ENCODE measurements around the gene KIZ.

KIZ gene

DNA sequence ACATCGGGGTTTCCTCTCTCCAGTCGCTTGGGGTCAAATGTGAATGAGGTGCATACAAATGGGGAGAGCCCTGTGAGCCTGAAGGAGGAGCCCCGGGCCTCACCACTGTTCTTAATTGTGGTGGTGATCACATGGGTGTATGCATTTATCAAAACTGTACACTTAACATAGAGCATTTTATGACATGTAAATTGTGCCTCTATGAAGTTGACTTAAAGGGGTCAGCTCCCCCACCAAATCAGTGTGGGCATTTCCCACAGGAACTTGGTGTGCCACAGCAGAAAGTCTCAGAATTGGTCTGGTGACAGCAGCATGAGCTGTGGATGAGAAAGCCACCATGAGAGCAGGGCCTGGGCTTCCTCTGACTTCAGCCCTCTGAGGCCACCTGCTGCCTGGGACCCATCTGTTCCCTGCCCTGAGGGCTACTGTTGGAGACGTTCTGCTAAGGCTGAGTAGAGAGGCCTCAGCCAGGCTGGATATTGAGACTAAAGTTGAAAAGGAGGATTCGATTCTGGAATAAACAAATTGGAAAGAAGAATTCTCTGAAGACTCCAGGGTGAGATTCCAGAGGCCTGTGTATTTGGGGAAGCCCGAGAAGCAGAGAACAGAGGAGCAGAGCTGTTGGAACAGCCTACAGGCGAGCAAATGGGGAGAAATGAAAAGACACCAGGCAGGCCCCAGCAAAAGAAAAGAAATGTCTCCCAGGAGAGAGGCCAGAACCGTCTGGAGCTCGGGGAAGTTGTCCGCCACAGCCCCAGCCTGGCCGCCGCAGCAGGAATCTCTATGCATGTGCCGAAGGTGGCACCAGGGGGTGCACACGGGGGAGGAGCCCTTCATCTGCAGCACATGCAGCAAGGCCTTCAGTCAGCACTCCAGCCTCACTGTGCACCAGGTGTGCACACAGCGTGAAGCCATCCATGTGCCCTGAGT is 139.6 kb downstream of the KIZ start:
- DNase-seq (ENCODE audit: low read depth, low spot score), result no peak

DNA sequence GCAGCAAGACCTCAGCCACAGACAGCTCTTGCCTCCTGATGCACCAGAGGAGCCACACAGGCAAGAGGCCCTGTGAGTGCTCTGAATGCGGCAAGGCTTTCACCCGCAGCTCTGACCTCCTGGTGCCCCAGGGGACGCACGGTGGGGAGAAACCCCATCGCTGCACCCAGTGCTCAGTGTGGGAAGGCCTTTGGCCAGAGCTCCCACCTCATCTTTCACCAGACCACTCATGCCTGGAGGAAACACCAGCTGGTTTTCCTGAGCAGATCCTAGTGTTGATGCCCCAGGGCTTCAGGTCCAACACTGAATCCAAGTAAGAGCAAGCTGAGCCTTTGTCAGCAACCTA is 140.3 kb downstream of the KIZ start:
- DNase-seq (ENCODE audit: low read depth, low spot score), result no peak

DNA sequence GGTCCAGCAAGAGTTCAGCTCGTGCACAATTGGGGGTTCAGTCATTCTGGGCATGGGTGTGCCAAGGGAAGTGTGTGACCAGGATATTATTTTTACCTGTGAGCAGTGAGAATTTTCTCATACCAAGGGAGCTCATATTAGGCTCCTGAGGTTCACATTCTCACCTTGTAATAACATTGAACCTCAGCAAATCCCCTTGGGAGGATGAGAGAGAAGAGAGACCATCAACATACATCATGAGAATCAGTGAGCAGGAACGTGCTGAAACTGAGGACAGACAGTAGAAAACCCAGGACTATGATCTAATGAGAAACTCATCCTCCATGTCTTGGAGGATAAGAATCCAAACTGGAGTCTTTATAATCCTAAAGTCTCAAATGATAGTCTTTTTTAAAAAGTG is 143.9 kb downstream of the KIZ start:
- no peak for DNase-seq (ENCODE audit: low read depth, low spot score)

GRCh38 chr20:21270806-21271205 is 144.9 kb downstream of the KIZ start:
- DNase-seq (ENCODE audit: low read depth, low spot score), result no peak

GRCh38 chr20:21272279-21272678 is 146.4 kb downstream of the KIZ start:
- DNase-seq (ENCODE audit: low read depth, low spot score), result no peak

DNA sequence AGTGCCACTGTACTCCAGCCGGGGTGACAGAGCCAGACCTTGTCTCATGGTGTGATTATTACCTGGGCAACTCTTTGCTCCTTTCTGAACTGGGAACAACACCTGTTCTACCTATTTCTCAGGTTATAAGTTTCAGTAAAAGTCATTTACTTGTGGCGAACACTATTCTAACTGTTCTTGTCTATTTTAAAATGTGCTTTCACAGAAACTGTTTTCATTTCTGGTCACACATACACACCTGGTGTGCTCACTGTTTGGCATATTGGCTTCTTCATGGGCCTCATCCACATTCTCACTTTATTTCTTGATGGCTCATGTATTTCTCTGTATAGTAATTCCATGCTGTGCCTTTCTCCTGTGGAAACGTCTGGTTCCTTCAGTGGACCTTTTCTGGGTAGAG is 146.8 kb downstream of the KIZ start:
- no peak for DNase-seq (ENCODE audit: low read depth, low spot score)

GRCh38 chr20:21273755-21274386 is 148.0 kb downstream of the KIZ start:
- DNase-seq (ENCODE audit: low read depth, low spot score), result no peak

GRCh38 chr20:21278829-21279228 is 152.9 kb downstream of the KIZ start:
- DNase-seq (ENCODE audit: low read depth, low spot score), result no peak

- no peak for DNase-seq (ENCODE audit: low read depth, low spot score)
Observed at GRCh38 chr20:21279706-21280521, 154.0 kb downstream of the KIZ start.

DNA sequence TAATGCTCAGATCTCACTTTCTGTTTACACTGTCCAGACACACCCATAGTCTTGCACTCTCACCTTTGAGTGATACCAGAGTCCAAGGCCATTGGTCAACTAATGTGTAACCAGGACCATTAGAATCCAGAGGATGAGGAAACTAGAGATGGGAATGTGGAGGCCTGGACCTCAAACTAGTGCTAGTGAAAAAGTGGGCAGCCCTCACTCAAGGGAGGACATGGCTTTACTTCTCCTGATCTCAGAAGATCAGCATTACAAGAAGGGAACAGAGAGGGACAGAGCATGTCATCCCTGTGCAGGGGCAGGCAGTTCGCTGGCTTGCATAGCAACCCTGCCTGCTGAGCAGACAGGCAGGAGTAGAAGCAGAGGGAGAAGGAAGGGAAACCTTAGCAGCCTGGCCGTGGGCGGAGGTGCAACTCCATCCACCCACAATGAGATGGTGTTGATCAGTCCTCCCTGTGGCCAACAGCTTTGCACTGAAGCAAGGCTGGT is 154.7 kb downstream of the KIZ start:
- DNase-seq (ENCODE audit: low read depth, low spot score), result no peak

DNA sequence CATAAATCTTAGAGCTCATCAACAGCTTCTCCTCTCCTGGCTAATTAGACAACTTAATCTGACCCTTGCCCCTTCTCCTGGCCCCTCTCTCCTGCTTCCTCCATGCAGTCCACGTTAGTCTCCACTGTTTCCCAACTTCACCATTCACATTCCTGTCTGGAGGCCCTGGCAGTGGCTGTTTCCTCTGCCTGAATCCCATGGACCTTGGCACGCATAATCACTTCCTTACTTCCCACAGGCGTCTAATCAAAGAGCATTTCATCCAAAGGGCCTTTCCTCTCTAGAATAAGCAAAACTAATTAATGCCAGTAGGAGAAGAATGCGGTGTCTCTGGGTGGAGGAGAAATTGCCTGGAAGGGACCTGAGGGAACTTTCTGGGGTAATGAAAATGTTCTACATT is 160.9 kb downstream of the KIZ start:
- DNase-seq (ENCODE audit: low read depth, low spot score), result no peak

GRCh38 chr20:21288587-21289370 is 162.9 kb downstream of the KIZ start:
- no peak for DNase-seq (ENCODE audit: low read depth, low spot score)

DNA sequence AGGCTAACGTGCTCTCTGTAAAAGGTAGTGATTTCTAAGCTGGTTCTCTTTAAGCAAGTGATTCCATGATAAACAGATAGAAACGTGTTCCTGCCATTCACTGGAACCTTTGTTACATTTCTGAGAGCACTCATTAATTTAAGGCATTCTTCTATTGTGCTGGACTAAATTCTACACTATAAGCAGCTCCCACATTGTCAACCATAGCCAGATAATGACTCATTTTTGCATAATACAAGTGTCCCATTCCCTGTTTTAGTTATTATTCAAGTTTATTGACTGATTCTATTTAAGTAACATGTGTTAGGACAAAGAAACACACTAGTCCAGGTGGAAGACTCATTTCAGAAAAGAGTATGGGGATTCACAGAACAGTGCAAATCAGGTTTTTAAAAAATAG is 163.8 kb downstream of the KIZ start:
- DNase-seq (ENCODE audit: low read depth, low spot score), result no peak

GRCh38 chr20:21291026-21291425 is 165.1 kb downstream of the KIZ start:
- DNase-seq (ENCODE audit: low read depth, low spot score), result no peak

GRCh38 chr20:21294755-21295154 is 168.9 kb downstream of the KIZ start:
- no peak for DNase-seq (ENCODE audit: low read depth, low spot score)
